Right lobe of liver (tissue), 4 donors: Measurements from ENCODE around the gene CREB3L2.

Experiments
- CTCF ChIP-seq, 4 donors: fragments of 200-600 bp in 3 of 4; fragments of 450-650 bp in 1 of 4; IDR thresholded peaks; one replicate each; pipeline versions ENCODE4 v1.5.1 to v1.8.0; 2016 to 2022; ENCODE audit warnings: antibody characterized with exemption in 4 of 4, mild to moderate bottlenecking in 2 of 4
- POLR2A ChIP-seq: fragments of 450-650 bp; IDR thresholded peaks from one replicate; pipeline ENCODE4 v1.6.1; 2017; ENCODE audit warnings: antibody characterized with exemption, mild to moderate bottlenecking
- donor health status: DM: no; HTN: no; CAD: no.
- donor health status: DM: no; HTN: no; CAD: no.
- donor health status: DM: no; HTN: yes; CAD: no.

DNA sequence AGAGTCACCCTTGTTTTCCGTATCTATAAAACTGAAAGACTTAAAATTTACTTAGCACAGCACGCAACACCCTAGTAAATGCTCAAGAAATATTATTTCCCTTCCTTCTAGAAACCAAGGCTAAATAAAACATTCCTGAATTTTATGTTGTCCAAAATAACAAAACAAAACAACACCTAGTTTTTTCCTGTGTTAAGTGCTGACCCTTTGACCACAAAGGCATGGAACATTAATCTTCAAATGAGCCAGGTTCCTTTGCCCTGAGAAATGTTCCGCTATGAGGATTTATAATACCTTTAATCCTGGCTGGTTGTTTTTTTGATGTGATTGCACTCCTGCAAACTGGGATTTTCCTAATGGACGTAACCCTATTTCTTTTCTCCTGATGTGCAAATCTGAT, 126.1 kb downstream of the CREB3L2 start:
- TF ChIP-seq POLR2A, result no peak
- TF ChIP-seq CTCF (IDR thresholded peaks at IDR 0.05), result no peak
